GM13976 (cell line): ENCODE results near the gene DCDC2.

Experiments used
- DNase-seq: peaks from one replicate; pipeline ENCODE4 v3.0.0; 2012; ENCODE audit warnings: low spot score
- CTCF ChIP-seq: IDR thresholded peaks from 2 replicates; pipeline ENCODE4 v1.5.1; 2012; ENCODE audit warnings: borderline replicate concordance, mild to moderate bottlenecking; ENCODE audit not compliant: insufficient read depth; ENCODE audit errors: extremely low read depth, missing control alignments, control extremely low read depth
- in situ Hi-C: fragments of 300-500 bp; cut with MboI; formaldehyde crosslinking; loops from one replicate; pipeline ENCODE4 v1.12.0; 2022; ENCODE audit warnings: low sequenced_read_pairs, mixed read lengths, inconsistent platforms; ENCODE audit not compliant: unreplicated experiment

Gene DCDC2

GRCh38 chr6:24355393-24355792 lies 2.5 kb downstream of the DCDC2 start:
- no peak for TF ChIP-seq CTCF
- no peak for DNase-seq
- in situ Hi-C loops: no loop called here

DNA sequence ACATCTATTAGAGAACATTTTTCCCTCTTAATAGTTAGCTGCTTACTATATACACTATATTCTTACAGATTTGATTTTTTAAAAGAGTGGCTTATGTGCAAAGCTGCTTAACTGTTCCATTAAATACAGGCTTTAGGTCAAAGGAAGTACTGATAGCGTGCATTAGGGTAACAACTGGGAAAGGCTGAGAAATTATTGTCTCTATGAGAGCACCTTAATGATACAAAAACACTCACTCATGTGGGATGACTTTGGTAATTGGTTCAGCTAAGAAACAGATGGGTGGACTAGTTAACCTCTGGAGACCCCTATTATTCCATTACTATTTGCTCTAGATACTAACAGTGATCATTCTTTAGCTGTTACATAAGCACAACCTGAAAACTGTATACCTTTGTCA lies 4.0 kb downstream of the DCDC2 start:
- no peak for DNase-seq
- TF ChIP-seq CTCF: no peak
- in situ Hi-C loops: no loop called here

DNA sequence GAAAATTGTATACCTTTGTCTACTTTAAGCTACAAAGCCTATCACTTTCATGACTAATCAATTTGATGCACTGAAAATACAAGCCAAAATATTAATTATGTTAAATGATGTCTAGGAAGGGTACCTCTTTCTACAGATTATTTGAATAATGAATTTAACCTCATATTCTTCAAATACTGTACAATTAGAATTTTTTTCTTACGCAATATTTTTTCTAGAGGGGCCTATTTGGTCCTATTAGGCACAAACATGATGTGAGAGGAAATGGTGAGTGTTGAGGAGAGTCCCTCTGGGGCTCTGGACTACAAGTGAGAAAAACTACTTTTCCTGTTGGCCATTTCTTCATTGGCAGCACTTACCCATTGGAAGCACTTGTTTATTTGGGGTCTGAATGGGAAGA lies 5.4 kb downstream of the DCDC2 start:
- no peak for TF ChIP-seq CTCF
- no peak for DNase-seq
- in situ Hi-C loops: no loop called here

- no peak for DNase-seq
- TF ChIP-seq CTCF: no peak
- in situ Hi-C loops: no loop called here
Observed at GRCh38 chr6:24344976-24345375, 12.9 kb downstream of the DCDC2 start.

DNA sequence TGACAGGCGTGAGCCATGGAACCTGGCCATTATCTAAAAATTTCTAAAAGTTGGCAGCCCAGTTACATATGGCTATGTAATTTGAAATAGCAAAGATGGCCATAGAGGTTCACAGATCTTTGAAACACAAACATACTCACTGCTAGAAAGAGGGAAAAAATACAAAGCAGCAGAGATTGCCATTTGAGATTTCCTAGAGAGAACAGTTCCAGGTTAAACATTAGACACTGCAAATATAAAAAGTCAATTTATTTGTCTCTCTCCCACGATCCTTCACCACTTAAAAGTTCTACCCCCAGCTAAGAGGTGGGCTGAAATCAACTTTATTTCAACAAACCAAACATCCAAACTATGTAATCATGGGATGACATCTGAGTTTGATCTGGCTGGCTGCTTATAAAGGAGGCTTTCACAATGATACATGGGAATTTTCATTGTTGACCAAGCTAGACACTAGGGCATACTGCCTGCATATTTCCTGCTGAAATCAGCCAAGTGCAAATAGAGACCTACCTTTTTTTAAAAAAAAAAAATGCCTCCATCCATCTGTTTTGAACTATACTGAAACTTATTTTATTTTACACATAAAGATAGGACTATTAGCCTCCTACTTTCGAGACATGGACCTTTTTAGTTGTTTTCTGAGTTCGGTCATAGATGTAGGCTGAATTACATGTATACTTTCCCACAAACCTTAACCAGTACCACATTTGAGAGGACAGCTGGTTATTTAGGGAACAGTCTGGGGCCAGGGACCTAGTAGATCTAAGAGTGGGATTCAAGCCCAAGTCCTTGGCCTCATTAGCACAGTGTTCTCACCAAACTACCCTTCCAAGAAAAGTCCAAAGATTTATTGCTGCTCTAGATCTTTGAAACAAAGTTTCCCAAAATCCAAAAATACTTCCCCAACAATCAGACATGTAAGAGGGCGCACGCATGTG lies 16.6 kb downstream of the DCDC2 start:
- in situ Hi-C loops: no loop called here
- TF ChIP-seq CTCF: no peak
- DNase-seq: no peak

DNA sequence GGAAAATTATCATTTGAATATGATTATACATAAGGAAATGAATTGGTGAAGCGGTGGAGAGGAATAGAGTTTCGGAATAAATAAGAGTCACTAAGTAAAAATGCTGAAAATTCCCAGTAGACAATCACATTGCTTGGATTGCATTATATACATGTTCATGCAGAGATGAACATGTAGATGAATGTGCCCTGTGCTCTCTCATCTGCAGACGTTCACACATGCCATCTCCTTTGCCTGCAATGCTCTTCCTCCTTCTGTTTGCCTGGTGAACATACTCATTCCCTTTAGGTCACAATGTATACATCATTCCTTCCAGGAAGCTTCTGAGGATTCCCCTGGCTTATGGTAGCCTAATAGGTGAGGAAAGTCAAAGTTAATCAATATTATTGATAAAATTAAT lies 17.9 kb downstream of the DCDC2 start:
- no peak for DNase-seq
- in situ Hi-C loops: no loop called here
- TF ChIP-seq CTCF: no peak

- in situ Hi-C loops: no loop called here
- TF ChIP-seq CTCF: no peak
- DNase-seq: no peak
Observed at GRCh38 chr6:24334285-24334684, 23.6 kb downstream of the DCDC2 start.
